ENCODE measurements around the gene C2orf66. TPM values are rescaled to one million over a fixed set of nuclear protein-coding genes. Genes with fewer than 3 reads are reported as not detected.

Gene C2orf66
- total and polyA plus RNA-seq, 8 donors, result 0.05 TPM; not detected in 7

GRCh38 chr2:196783431-196784094 is 25.6 kb downstream of the C2orf66 start:
- WGBS, 5 donors, result 84 to 98% (median 93%) methylated on average over 4 of the region's 4 CpGs
- H3K4me1 ChIP-seq, result no peaks in the 10 kb centered on the region
- no peak overlapping the region for H3K4me3 ChIP-seq
- TF ChIP-seq POLR2AphosphoS5 (IDR thresholded peaks at IDR 0.05), result no peak
- TF ChIP-seq CTCF (IDR thresholded peaks at IDR 0.05), result no peak
- TF ChIP-seq POLR2A (IDR thresholded peaks at IDR 0.05), result no peak
- TF ChIP-seq EP300 (IDR thresholded peaks at IDR 0.05), result no peak
- H3K27me3 ChIP-seq, result no peaks in the 10 kb centered on the region
- H3K27ac ChIP-seq, result no peak overlapping the region
- DNase-seq, result no peak
- peaks cover 31 to 100% (median 97%) of the 10 kb centered on the region in 4 donors for H3K36me3 ChIP-seq
- no peaks in the 10 kb centered on the region for H3K9me3 ChIP-seq
- intact Hi-C loops (cut with DNase I; ENCODE audit: low total_unique reads), result no loop called here

- 60 to 83% (median 67%) methylated on average over 1 of the region's 1 CpG for WGBS, 5 donors
- intact Hi-C loops (cut with DNase I; ENCODE audit: low total_unique reads), result no loop called here
- H3K4me3 ChIP-seq, result no peak overlapping the region
- no peaks in the 10 kb centered on the region for H3K4me1 ChIP-seq
- no peak for DNase-seq
- H3K36me3 ChIP-seq, result peaks cover 6 to 97% (median 95%) of the 10 kb centered on the region in 4 donors
- H3K27ac ChIP-seq, result no peak overlapping the region
- no peaks in the 10 kb centered on the region for H3K27me3 ChIP-seq
- no peak for TF ChIP-seq CTCF (IDR thresholded peaks at IDR 0.05)
- TF ChIP-seq EP300 (IDR thresholded peaks at IDR 0.05), result no peak
- no peak for TF ChIP-seq POLR2AphosphoS5 (IDR thresholded peaks at IDR 0.05)
- no peak for TF ChIP-seq POLR2A (IDR thresholded peaks at IDR 0.05)
- H3K9me3 ChIP-seq, result no peaks in the 10 kb centered on the region
Measured at GRCh38 chr2:196767101-196767500, 42.1 kb downstream of the C2orf66 start.

- no peak for TF ChIP-seq POLR2AphosphoS5 (IDR thresholded peaks at IDR 0.05)
- no peak for TF ChIP-seq EP300 (IDR thresholded peaks at IDR 0.05)
- no peak for TF ChIP-seq POLR2A (IDR thresholded peaks at IDR 0.05)
- no peak for TF ChIP-seq CTCF (IDR thresholded peaks at IDR 0.05)
- intact Hi-C loops (cut with DNase I; ENCODE audit: low total_unique reads), result no loop called here
- H3K9me3 ChIP-seq, result peaks cover 0 to 34% (median 14%) of the 10 kb centered on the region in 4 donors
- H3K36me3 ChIP-seq, result peaks cover 0 to 26% (median 23%) of the 10 kb centered on the region in 4 donors
- H3K4me1 ChIP-seq, result no peaks in the 10 kb centered on the region
- no peak overlapping the region for H3K27ac ChIP-seq
- H3K27me3 ChIP-seq, result no peaks in the 10 kb centered on the region
- 59 to 78% (median 74%) methylated on average over 5 of the region's 5 CpGs for WGBS, 5 donors
- no peak overlapping the region for H3K4me3 ChIP-seq
- DNase-seq, result no peak
Measured at GRCh38 chr2:196759378-196759706, 49.8 kb downstream of the C2orf66 start.

- 72 to 90% (median 79%) methylated on average over 3 of the region's 3 CpGs for WGBS, 5 donors
Measured at GRCh38 chr2:196758474-196759377, 50.4 kb downstream of the C2orf66 start.

More at GRCh38 chr2:196758474-196759377, 50.4 kb downstream of the C2orf66 start:
- TF ChIP-seq EP300 (IDR thresholded peaks at IDR 0.05) (no peak), CTCF (IDR thresholded peaks at IDR 0.05) (peak in 1 of 7 experiments; percentile 14)
- Histone ChIP-seq H3K4me3 (no peak overlapping the region), H3K27me3 (no peaks in the 10 kb centered on the region), H3K4me1 (no peaks in the 10 kb centered on the region), H3K27ac (no peak overlapping the region), H3K9me3 (peaks cover 0 to 41% (median 20%) of the 10 kb centered on the region in 4 donors), H3K36me3 (peaks cover 0 to 20% (median 18%) of the 10 kb centered on the region in 4 donors)
- intact Hi-C loops (cut with DNase I; ENCODE audit: low total_unique reads), result no loop called here
- DNase-seq, result peak in 1 of 2 donors; percentile 20

Small RNA genes within 50 kb of the gene (small RNA-seq; reads per million reads assigned to genes)
- gene AC012486.1, result 0 reads per million in 4 donors

Other genes with a start within 250 kb of the C2orf66 start
- 10 to 100 TPM in 1 of 5 donors, 1 to 10 TPM in 2, under 1 TPM in 2; under 0.01 to 51.0 (median 5.2) TPM for gene HECW2, start 215.8 kb downstream of the C2orf66 start, total RNA-seq
- gene HECW2, start 215.8 kb downstream of the C2orf66 start, polyA plus RNA-seq, result 1 to 10 TPM in 1 of 3 donors, under 1 TPM in 2; 0.75 to 1.2 (median 0.76) TPM
- 10 to 100 TPM in 1 of 5 donors, 1 to 10 TPM in 3, under 1 TPM in 1; 0.29 to 19.8 (median 4.6) TPM for gene CCDC150, start 169.6 kb downstream of the C2orf66 start, total RNA-seq
- gene CCDC150, start 169.6 kb downstream of the C2orf66 start, polyA plus RNA-seq, result 1 to 10 TPM in 1 of 3 donors, under 1 TPM in 1, not detected in 1; 1.00 to 1.0 TPM
- 10 to 100 TPM in 4 of 5 donors, 1 to 10 TPM in 1; 7.2 to 77.6 (median 74.7) TPM for gene GTF3C3, start 9.7 kb downstream of the C2orf66 start, total RNA-seq
- 1 to 10 TPM; 6.0 to 7.9 (median 7.2) TPM for gene GTF3C3, start 9.7 kb downstream of the C2orf66 start, polyA plus RNA-seq
- 10 to 100 TPM in 2 of 5 donors, 1 to 10 TPM in 3; 1.7 to 56.9 (median 9.3) TPM for gene PGAP1, start 117.4 kb upstream of the C2orf66 start, total RNA-seq
- gene PGAP1, start 117.4 kb upstream of the C2orf66 start, polyA plus RNA-seq, result 1 to 10 TPM in 1 of 3 donors, under 1 TPM in 2; 0.56 to 1.6 (median 0.76) TPM

Measured in stomach (tissue), 9 donors.